HT1080 (cell line): ENCODE measurements around the gene KRTAP10-1. TPM values are rescaled to one million over a fixed set of nuclear protein-coding genes. Genes with fewer than 3 reads are reported as not detected.
"Not testable (repeated sequence)": the region's sequence is repeated elsewhere in the genome, so short reads cannot be mapped to it uniquely, and the experiment has no call there.

ENCODE experiments used
- DNase-seq: peaks from one replicate; pipeline ENCODE4 v3.0.0-alpha.2; 2015; ENCODE audit warnings: low read depth
- total RNA-seq: library from RNA; depleted of rRNA; stranded (reverse); fragments of >200 nt; shearing (Covaris generic); gene quantifications from 2 replicates; pipeline ENCODE4 v1.2.3, GENCODE V29; 2014

KRTAP10-1 gene
- total RNA-seq, 1 experiment from 2014 or later = not detected

- no peak for DNase-seq
These were observed 31.3 kb upstream of the KRTAP10-1 start for GRCh38 chr21:44571296-44571695.

- no peak for DNase-seq
These were observed 30.0 kb upstream of the KRTAP10-1 start for GRCh38 chr21:44569861-44570517.

- peak; percentile 16 for DNase-seq
These were observed 28.9 kb upstream of the KRTAP10-1 start for GRCh38 chr21:44568667-44569556.

- no peak for DNase-seq
These were observed 28.3 kb upstream of the KRTAP10-1 start for GRCh38 chr21:44568261-44568660.

GRCh38 chr21:44567481-44568171 is 27.6 kb upstream of the KRTAP10-1 start:
- DNase-seq = no peak

GRCh38 chr21:44566403-44566802 is 26.4 kb upstream of the KRTAP10-1 start:
- DNase-seq = no peak

- DNase-seq = no peak
These were observed 25.0 kb upstream of the KRTAP10-1 start for GRCh38 chr21:44564886-44565598.

- DNase-seq = no peak
These were observed 24.1 kb upstream of the KRTAP10-1 start for GRCh38 chr21:44564099-44564498.

GRCh38 chr21:44558695-44559094 is 18.7 kb upstream of the KRTAP10-1 start, which contains the start of gene KRTAP10-3:
TSS of gene KRTAP10-3 (minus strand) at chr21:44558795. CDS start at chr21:44558715, 80 bp downstream.
- DNase-seq = no peak

GRCh38 chr21:44558329-44558675 is 18.3 kb upstream of the KRTAP10-1 start:
- not testable (repeated sequence) for DNase-seq

- DNase-seq = no peak
These were observed 17.7 kb upstream of the KRTAP10-1 start for GRCh38 chr21:44557491-44558328.

- no peak for DNase-seq
These were observed 16.9 kb upstream of the KRTAP10-1 start for GRCh38 chr21:44556879-44557278.

GRCh38 chr21:44555200-44555875 is 15.3 kb upstream of the KRTAP10-1 start:
- DNase-seq = no peak

- no peak for DNase-seq
These were observed 12.7 kb upstream of the KRTAP10-1 start for GRCh38 chr21:44552681-44553080.

GRCh38 chr21:44552136-44552535 is 12.1 kb upstream of the KRTAP10-1 start:
- DNase-seq = no peak

- DNase-seq = no peak
These were observed 11.5 kb upstream of the KRTAP10-1 start, which contains the start of gene KRTAP10-2 for GRCh38 chr21:44551340-44551961. TSS of gene KRTAP10-2 (minus strand) at chr21:44551505. CDS start at chr21:44551458, 47 bp downstream.

GRCh38 chr21:44550807-44551206 is 10.8 kb upstream of the KRTAP10-1 start:
- peak; percentile 49 for DNase-seq

GRCh38 chr21:44550285-44550684 is 10.3 kb upstream of the KRTAP10-1 start:
- not testable (repeated sequence) for DNase-seq
